Measurements from ENCODE around the gene EPHA8.
A peak's percentile ranks its signal among the peaks of the same experiment; 100 is the strongest.

Gene EPHA8

DNA sequence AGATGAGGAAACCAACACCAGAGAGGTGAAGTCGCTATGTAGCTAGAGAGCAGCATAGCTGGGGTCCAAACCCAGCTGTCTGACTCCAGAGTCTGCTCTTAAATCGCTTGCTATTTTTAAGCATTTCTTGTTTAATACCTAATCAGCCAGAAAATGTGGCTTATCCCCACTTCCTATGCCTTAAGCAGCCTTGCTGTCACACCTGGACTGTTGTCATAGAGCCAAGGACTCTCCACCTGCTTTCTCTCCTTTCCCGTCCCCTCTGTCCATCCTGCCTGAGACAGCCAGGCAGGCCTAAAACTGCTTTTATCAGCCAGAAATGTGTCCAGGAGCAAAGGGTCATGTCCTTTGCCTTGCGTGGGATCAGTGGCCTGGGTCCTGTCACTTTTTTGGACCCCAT lies 28.3 kb upstream of the EPHA8 start:
- DNase-seq (ENCODE audit: low read depth) = no peak
- no peak overlapping the region for H3K4me3 ChIP-seq (ENCODE audit: control insufficient read depth, low read depth, low read length)
- TF ChIP-seq, protein P1, sequence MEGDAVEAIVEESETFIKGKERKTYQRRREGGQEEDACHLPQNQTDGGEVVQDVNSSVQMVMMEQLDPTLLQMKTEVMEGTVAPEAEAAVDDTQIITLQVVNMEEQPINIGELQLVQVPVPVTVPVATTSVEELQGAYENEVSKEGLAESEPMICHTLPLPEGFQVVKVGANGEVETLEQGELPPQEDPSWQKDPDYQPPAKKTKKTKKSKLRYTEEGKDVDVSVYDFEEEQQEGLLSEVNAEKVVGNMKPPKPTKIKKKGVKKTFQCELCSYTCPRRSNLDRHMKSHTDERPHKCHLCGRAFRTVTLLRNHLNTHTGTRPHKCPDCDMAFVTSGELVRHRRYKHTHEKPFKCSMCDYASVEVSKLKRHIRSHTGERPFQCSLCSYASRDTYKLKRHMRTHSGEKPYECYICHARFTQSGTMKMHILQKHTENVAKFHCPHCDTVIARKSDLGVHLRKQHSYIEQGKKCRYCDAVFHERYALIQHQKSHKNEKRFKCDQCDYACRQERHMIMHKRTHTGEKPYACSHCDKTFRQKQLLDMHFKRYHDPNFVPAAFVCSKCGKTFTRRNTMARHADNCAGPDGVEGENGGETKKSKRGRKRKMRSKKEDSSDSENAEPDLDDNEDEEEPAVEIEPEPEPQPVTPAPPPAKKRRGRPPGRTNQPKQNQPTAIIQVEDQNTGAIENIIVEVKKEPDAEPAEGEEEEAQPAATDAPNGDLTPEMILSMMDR (conservative IDR thresholded peaks at IDR 0.05; ENCODE audit: control insufficient read depth, insufficient read depth, low read depth, low read length) = no peak

DNA sequence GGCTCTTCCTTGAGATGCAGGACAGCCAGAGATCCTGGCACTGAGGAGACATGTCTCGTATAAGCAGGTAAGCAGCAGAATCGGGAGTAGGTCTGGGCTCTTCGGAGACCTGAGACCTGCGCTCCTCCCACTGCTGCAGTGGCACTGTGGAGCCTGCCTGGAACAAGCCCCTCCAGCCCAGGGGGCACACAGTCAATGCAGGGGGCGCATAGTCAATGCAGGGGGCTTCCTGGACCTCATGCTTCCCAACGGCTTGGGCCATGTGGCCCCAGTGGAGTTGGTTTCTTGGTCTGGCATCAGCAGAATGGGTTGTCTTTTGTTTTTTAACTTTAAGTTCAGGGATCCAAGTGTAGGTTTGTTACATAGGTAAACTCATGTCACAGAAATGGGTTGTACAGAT lies 27.9 kb upstream of the EPHA8 start:
- DNase-seq (ENCODE audit: low read depth) = no peak
- H3K4me3 ChIP-seq (ENCODE audit: control insufficient read depth, low read depth, low read length) = no peak overlapping the region
- TF ChIP-seq, protein P1 (conservative IDR thresholded peaks at IDR 0.05; ENCODE audit: control insufficient read depth, insufficient read depth, low read depth, low read length) = no peak

DNA sequence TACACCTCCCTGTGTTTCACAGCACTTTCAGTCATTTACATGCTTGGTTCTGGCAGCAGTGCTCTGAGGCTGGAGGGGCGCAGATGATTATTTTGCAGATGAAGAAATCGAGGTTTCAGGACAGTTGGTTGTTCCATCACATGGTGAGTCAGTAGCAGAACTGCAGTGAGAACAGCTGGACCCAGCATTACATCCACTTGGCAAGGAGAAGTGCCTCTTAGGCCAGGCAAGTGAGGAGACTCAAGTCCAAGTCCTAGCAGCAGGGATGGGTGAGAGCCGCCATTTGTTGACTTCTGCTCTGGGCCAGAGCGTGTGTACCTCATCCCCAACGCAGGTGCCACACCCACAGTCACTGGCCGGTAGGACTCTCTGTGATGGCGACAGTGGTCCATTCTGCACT lies 26.8 kb upstream of the EPHA8 start:
- DNase-seq (ENCODE audit: low read depth) = peak; percentile 70
- no peak overlapping the region for H3K4me3 ChIP-seq (ENCODE audit: control insufficient read depth, low read depth, low read length)
- TF ChIP-seq, protein P1 (conservative IDR thresholded peaks at IDR 0.05; ENCODE audit: control insufficient read depth, insufficient read depth, low read depth, low read length) = no peak

DNA sequence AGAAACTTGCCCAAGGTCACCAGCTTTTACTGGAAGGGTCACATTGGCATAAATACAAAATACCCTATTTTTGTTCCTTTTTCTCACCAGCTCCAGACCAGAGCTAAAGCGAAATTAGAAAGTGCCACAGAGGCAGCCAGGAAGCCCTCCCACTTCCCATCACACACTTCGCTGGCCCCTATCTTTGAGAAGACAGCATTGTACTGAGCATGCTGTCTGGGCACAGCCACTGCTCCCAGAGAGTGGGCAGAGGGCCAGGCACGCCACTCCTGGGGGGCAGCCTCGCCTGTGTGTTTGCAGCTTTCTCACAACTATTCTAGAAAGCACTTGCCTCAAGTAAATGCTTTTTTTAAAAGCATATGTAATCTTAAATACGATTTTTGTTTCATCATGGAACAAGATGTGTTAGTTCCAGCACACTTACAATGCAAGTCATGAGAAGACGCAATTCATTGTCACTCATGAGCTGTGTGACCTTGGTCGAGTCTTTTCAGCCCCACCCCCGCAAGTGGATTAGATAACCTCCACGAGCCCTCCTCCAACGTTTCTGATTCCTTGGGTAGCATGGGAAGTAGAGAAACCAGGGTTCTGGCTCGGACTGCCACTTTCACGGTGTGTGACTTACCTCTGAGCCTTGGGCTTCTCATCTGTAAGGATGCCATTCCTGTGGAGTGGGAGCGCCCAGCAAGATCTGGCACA lies 25.7 kb upstream of the EPHA8 start:
- H3K4me3 ChIP-seq (ENCODE audit: control insufficient read depth, low read depth, low read length) = no peak overlapping the region
- TF ChIP-seq, protein P1 (conservative IDR thresholded peaks at IDR 0.05; ENCODE audit: control insufficient read depth, insufficient read depth, low read depth, low read length) = no peak
- DNase-seq (ENCODE audit: low read depth) = no peak

DNA sequence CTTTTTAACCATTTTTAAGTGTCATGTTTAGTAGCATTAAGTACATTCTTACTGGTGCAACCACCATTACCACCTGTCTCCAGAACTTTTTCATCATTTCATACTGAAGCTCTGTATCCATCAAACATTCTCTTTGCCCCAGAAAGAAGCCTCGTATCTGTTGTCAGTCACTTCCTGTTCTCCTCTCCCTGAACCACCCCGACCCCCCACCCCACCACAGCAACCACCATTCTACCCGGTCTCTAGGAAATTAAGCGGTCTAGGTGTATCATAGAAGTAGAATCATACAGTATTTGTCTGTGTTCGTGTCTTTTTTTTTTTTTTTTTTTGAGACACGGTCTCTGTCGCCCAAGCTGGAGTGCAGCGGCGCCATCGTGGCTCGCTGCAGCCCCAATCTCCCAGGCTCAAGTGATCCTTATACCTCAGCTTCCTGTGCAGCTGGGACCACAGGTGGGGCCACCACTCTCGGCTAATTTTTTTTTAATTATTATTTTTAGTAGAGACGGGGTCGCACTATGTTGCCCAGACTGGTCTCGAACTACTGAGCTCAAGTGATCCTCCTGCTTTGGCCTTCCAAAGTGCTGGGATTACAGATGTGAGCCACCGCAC lies 23.7 kb upstream of the EPHA8 start:
- no peak overlapping the region for H3K4me3 ChIP-seq (ENCODE audit: control insufficient read depth, low read depth, low read length)
- TF ChIP-seq, protein P1 (conservative IDR thresholded peaks at IDR 0.05; ENCODE audit: control insufficient read depth, insufficient read depth, low read depth, low read length) = no peak
- DNase-seq (ENCODE audit: low read depth) = no peak

DNA sequence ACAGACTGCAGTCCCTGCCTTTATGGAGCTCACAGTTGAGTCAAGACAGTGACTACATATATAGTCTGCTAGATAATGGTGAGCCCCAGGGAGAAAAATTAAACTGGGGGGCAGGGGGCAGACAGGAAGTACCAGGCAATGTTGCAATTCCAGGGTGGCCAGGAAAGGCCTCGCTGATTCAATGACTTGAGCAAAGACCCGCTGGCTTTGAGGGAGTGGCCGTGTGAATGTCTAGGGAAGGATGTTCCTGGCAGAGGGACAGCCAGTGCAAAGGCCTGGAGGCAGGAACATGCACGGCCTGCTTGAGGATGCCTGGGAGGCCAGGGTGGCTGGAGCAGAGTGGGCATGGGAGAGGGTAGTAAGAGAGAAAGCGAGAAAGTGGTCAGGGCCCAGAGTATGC lies 23.0 kb upstream of the EPHA8 start:
- DNase-seq (ENCODE audit: low read depth) = peak; percentile 11
- H3K4me3 ChIP-seq (ENCODE audit: control insufficient read depth, low read depth, low read length) = no peak overlapping the region
- TF ChIP-seq, protein P1 (conservative IDR thresholded peaks at IDR 0.05; ENCODE audit: control insufficient read depth, insufficient read depth, low read depth, low read length) = no peak

Measured in fibroblast of mammary gland (primary cell).